Panc1 (cell line): Measurements from ENCODE around the gene ZDHHC14.

Experiments
- CTCF ChIP-seq: fragments of 450-650 bp; IDR thresholded peaks from 2 replicates; pipeline ENCODE4 v1.5.1; 2017; ENCODE audit warnings: mild to moderate bottlenecking
- POLR2AphosphoS5 ChIP-seq: IDR thresholded peaks from 2 replicates; pipeline ENCODE4 v1.6.1; 2012; ENCODE audit warnings: mild to moderate bottlenecking, low read depth, low read length, moderate library complexity
- REST ChIP-seq, 2 experiments: IDR thresholded peaks; 2 replicates each; pipeline ENCODE4 v1.6.1; 2011 to 2012; ENCODE audit warnings: low read depth in 2 of 2, control low read depth in 1 of 2, low read length in 1 of 2, mild to moderate bottlenecking in 1 of 2, moderate library complexity in 1 of 2; ENCODE audit not compliant: insufficient read depth in 1 of 2
- SIN3A ChIP-seq: IDR thresholded peaks from 2 replicates; pipeline ENCODE4 v1.6.1; 2012; ENCODE audit warnings: low read depth, mild to moderate bottlenecking, low read length, moderate library complexity, borderline replicate concordance; ENCODE audit not compliant: insufficient read depth

GRCh38 chr6:157713451-157714152 is 332.6 kb downstream of the ZDHHC14 start:
- TF ChIP-seq CTCF = no peak
- no peak for TF ChIP-seq POLR2AphosphoS5
- TF ChIP-seq SIN3A = no peak
- no peak for TF ChIP-seq REST (IDR thresholded peaks at IDR 0.05; ENCODE audit: insufficient read depth in 1 of 2, low read depth in 2 of 2, low read length in 1 of 2)
